ENCODE data around the gene SLC30A2.

The SLC30A2 gene

DNA sequence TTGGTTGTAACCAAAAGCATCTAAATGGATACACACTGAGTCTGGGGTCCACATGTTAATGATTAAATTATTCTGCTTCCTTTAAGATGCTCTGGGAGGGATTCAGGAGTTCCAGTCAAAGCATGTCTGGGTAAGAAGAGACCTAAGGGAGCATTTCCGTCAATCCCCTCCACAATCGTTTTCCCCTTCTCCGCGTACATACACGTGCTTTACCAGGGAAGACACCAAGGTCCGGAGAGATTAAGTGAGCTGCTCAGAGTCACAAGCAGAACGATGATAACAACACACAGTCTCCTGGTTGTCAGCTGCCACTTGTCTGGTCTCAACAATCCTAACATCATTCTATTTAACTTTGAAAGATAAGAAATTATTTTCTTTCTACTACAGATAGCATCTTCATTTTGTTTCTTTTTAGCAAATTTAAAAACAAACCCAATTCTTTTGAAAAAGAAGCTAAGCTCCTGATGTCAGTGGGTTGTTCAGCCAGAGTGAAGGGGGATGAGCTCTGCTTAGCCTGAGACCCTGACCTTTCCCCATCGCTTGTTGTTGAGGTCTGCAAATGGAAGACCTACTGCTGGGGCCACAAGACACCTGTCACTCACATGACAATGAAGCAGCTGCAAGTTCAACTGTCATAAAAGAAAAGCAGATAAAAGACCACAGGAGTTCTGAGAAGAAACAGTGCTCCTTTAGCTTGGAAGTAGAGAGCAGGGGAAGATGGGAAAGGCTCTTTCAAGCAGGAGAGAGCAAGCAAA is 52.5 kb downstream of the SLC30A2 start:
- no peak for DNase-seq

- DNase-seq, result no peak
Measured at GRCh38 chr1:25992689-25993171, 53.2 kb downstream of the SLC30A2 start.

DNA sequence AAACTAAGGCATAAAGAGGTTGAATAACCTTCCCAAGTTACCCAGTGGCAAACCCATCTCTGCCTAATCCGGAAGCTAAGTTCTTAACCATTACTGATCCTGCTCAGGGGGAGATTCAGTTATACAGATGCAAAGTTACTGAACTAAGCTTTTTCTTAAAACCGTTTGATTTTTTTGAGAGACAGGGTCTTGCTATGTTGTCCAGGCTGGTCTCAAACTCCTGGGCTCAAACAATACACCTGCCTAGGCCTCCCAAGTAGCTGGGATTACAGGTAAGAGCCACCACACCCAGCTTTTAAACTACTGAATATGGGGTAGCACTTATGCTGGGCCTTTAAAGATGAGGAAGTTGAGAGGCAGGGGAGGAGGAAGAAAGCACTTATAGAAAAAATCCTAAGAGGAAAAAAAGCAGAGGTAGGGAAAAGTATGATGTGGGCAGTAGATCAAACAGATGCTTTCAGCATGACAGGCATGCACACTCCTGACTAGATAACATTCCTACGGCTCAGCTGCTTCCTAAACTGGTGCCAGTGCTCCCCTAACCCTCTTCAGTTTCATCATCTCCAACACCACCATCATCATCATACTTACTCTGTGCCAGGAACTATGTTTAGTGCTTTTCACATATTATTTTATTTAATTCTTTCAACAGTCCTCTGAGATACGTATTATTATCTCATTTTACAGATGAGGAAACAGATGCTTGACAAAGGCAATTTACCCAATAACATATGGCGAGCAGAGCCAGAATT is 53.8 kb downstream of the SLC30A2 start:
- DNase-seq, result no peak

DNA sequence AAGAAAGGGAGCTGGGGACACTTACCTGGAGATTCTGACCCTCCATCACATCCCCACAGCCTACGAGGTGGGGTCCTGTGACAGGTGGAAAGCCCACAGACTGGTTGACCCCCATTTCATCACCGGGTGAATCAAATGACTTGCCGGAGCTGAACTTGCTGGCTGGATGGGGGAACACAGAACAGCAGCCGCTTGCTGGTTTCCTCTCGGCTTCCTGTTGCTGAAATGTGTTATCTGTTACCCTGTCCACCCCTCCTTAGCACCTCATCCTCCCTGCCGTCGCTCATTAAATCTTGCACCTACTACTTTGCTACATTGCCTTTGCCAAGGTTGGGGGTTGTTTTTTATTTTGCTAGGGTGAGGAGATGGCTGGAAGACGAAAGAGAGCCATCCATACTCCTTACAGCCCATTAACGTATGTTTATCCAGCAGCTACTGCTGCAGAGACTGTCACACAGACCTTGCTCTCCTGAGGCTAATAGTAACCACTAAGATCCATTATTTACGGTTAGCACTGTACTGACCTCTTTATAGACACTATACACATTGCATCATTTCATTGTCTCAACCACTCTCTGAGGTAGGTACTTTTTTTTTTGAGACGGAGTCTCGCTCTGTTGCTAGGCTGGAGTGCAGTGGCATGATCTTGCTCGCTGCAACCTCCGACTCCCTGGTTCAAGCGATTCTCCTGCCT is 55.1 kb downstream of the SLC30A2 start:
- DNase-seq, result peak in 4 of 5 donors; percentile 5 to 74 (median 26)

- DNase-seq, result no peak
Measured at GRCh38 chr1:25990251-25990650, 55.7 kb downstream of the SLC30A2 start.

DNA sequence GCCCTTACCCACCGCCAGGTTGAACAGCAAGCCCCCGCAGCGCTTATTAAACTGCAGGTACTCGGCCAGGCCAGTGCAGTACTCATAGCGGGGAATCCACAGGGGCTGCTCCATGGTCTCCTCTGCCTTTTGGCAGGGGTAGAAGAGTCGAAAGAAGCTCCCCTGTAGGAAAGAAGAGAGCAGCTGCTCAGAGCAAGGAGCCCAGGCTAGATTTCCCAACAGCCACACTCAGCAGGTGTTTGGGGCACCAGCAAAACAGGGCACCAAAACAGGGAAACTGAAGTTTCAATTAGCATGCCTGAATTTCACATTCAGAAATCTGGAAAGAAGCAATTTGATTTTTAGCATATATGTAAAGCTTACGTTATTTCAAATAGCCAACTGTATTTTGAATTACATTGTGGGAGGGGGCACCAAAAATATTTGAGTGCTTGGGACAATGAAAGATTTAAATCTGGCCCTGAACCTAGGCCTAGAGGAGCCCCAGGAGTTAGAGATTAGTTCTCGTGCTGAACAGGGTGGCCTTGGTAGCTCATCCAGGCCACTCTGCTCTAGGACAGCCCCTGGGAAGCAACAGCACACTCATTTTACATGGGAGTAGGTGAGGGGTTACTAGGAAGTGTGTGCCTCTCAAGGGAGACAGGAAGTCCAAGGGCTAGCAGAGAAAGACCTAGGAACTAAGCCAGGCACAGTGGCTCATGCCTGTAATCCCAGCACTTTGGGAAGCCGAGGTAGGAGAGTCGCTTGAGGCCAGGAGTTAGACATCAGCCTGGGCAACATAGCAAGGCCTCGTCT is 56.3 kb downstream of the SLC30A2 start:
- no peak for DNase-seq

DNA sequence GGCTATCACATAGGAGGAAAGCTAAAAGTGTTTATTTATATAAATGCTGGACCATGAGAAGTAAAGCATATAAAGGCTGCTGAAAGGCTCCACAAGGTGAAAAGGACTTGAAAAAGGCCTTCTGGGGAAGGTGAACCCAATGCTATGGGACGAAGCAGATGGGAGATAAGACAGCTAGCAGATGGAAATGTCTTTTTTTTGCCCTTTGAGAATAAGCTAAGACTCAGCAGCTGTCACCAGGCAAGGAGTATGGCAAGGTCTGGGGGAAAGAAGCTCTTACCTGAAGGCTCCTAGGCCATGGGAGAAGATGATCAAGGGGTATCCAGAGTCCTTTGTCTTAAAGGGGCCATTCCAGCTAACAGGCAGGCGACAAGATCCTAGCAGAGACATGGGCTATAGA is 58.0 kb downstream of the SLC30A2 start:
- DNase-seq, result no peak
